ENCODE results near the gene SPACDR. TPM values are rescaled to one million over a fixed set of nuclear protein-coding genes. Genes with fewer than 3 reads are reported as not detected.

SPACDR gene
- total and polyA plus RNA-seq, 2 donors (not counting 1 experiment from before 2014, with no cell fraction given) = 2.1 to 3.7 TPM

GRCh38 chr7:100431286-100431735, 32.7 kb downstream of the SPACDR start:
- whole genome bisulfite sequencing (ENCODE audit: insufficient coverage) = 95% methylated on average over 21 of the region's 23 CpGs
- Histone ChIP-seq H3K4me1 (ENCODE audit: control insufficient read depth in 2 of 2, insufficient read depth in 2 of 2, low read length in 2 of 2) (peaks cover 33 to 50% of the 10 kb centered on the region in 2 donors), H3K27ac (ENCODE audit: low read length in 2 of 2) (peak overlapping the region in 1 of 2 donors; percentile 100), H3K4me3 (ENCODE audit: control extremely low read depth in 1 of 5, extremely low read depth in 1 of 5, insufficient read depth in 1 of 5, low read depth in 2 of 5, low read length in 4 of 5) (peak overlapping the region in 2 of 5 experiments; percentile 85 to 91), H3K36me3 (replicated peaks in 1 of 2; ENCODE audit: control extremely low read depth in 1 of 2, control insufficient read depth in 1 of 2, extremely low read depth in 1 of 2, insufficient read depth in 2 of 2, low read length in 1 of 2) (peaks cover 5 to 30% of the 10 kb centered on the region in 2 experiments), H2AFZ (ENCODE audit: insufficient read depth, low read depth, low read length, poor library complexity, severe bottlenecking) (no peak overlapping the region), H3K9ac (ENCODE audit: low read length) (no peak overlapping the region), H4K20me1 (ENCODE audit: control insufficient read depth, insufficient read depth, low read length, poor library complexity, severe bottlenecking) (peaks cover 44% of the 10 kb centered on the region), H3K9me3 (ENCODE audit: control extremely low read depth in 1 of 3, control insufficient read depth in 2 of 3, insufficient read depth in 1 of 3, low read length in 2 of 3) (peaks cover 0 to 7% (median 0%) of the 10 kb centered on the region in 3 donors), H3K4me2 (replicated peaks; ENCODE audit: low read depth, low read length, poor library complexity, severe bottlenecking) (peak overlapping the region; percentile 84), H3K27me3 (replicated peaks in 1 of 4; ENCODE audit: control extremely low read depth in 1 of 4, control insufficient read depth in 3 of 4, insufficient read depth in 4 of 4, low read length in 3 of 4) (no peaks in the 10 kb centered on the region), H3K79me2 (ENCODE audit: control insufficient read depth, insufficient read depth, low read length) (peaks cover 39% of the 10 kb centered on the region)
- CTCF ChIA-PET = no interaction called here
- no peak for TF ChIP-seq CTCF (IDR thresholded peaks at IDR 0.05)
- no peak for TF ChIP-seq EZH2 (IDR thresholded peaks at IDR 0.05; ENCODE audit: borderline replicate concordance, insufficient read depth, low read depth, low read length, poor library complexity, severe bottlenecking)
- H3K4me3 Mint-ChIP-seq = peak overlapping the region; percentile 90
- H3K9me3 Mint-ChIP-seq (ENCODE audit: insufficient read depth) = no peaks in the 10 kb centered on the region
- H3K4me1 Mint-ChIP-seq = peaks cover 57% of the 10 kb centered on the region
- ATAC-seq (ENCODE audit: low read depth) = no peak
- POLR2A ChIA-PET = interaction anchor here (0.6 kb wide), 1 partner anchor 23 kb away, joined by 6 read pairs; no protein-coding TSS in a partner anchor
- peak; percentile 49 for DNase-seq
- H3K27me3 Mint-ChIP-seq = no peaks in the 10 kb centered on the region
- H3K27ac Mint-ChIP-seq = peak overlapping the region; percentile 81
- intact Hi-C loops (cut with micrococcal nuclease) = no loop called here

- 6% methylated on average over 20 of the region's 31 CpGs for WGBS (ENCODE audit: insufficient coverage)
- peak overlapping the region; percentile 100 for H3K9ac ChIP-seq (ENCODE audit: low read length)
- CTCF ChIA-PET = interaction anchor here (1.2 to 2.9 kb wide), 2 partner anchors 51 to 62 kb away, joined by 6 to 9 read pairs; no protein-coding TSS in a partner anchor
- H3K4me2 ChIP-seq (replicated peaks; ENCODE audit: low read depth, low read length, poor library complexity, severe bottlenecking) = peak overlapping the region; percentile 84
- H3K9me3 ChIP-seq (ENCODE audit: control extremely low read depth in 1 of 3, control insufficient read depth in 2 of 3, insufficient read depth in 1 of 3, low read length in 2 of 3) = peaks cover 0 to 7% (median 0%) of the 10 kb centered on the region in 3 donors
- H3K27me3 ChIP-seq (replicated peaks in 1 of 4; ENCODE audit: control extremely low read depth in 1 of 4, control insufficient read depth in 3 of 4, insufficient read depth in 4 of 4, low read length in 3 of 4) = no peaks in the 10 kb centered on the region
- H3K27me3 Mint-ChIP-seq = no peaks in the 10 kb centered on the region
- H3K27ac Mint-ChIP-seq = peak overlapping the region; percentile 97
- no peak for DNase-seq
- H3K27ac ChIP-seq (ENCODE audit: low read length in 2 of 2) = peak overlapping the region; percentile 99 to 100
- H3K9me3 Mint-ChIP-seq (ENCODE audit: insufficient read depth) = no peaks in the 10 kb centered on the region
- H3K4me3 ChIP-seq (ENCODE audit: control extremely low read depth in 1 of 5, extremely low read depth in 1 of 5, insufficient read depth in 1 of 5, low read depth in 2 of 5, low read length in 4 of 5) = peak overlapping the region; percentile 59 to 91 (median 81)
- peaks cover 55% of the 10 kb centered on the region for H3K4me1 Mint-ChIP-seq
- peak overlapping the region; percentile 90 for H3K4me3 Mint-ChIP-seq
- TF ChIP-seq EZH2 (IDR thresholded peaks at IDR 0.05; ENCODE audit: borderline replicate concordance, insufficient read depth, low read depth, low read length, poor library complexity, severe bottlenecking) (no peak), CTCF (IDR thresholded peaks at IDR 0.05) (no peak)
- peaks cover 5 to 30% of the 10 kb centered on the region in 2 experiments for H3K36me3 ChIP-seq (replicated peaks in 1 of 2; ENCODE audit: control extremely low read depth in 1 of 2, control insufficient read depth in 1 of 2, extremely low read depth in 1 of 2, insufficient read depth in 2 of 2, low read length in 1 of 2)
- no peak for ATAC-seq (ENCODE audit: low read depth)
- peaks cover 44% of the 10 kb centered on the region for H4K20me1 ChIP-seq (ENCODE audit: control insufficient read depth, insufficient read depth, low read length, poor library complexity, severe bottlenecking)
- POLR2A ChIA-PET = interaction anchor here (0.5 to 3.5 kb wide), 12 partner anchors 20 to 298 kb away, joined by 3 to 44 read pairs (median 6); partner anchors contain the start of genes FBXO24, LAMTOR4, LRCH4 and MOSPD3
- H2AFZ ChIP-seq (ENCODE audit: insufficient read depth, low read depth, low read length, poor library complexity, severe bottlenecking) = peak overlapping the region; percentile 1
- intact Hi-C loops (cut with micrococcal nuclease) = no loop called here
- H3K79me2 ChIP-seq (ENCODE audit: control insufficient read depth, insufficient read depth, low read length) = peaks cover 37% of the 10 kb centered on the region
- H3K4me1 ChIP-seq (ENCODE audit: control insufficient read depth in 2 of 2, insufficient read depth in 2 of 2, low read length in 2 of 2) = peaks cover 33 to 50% of the 10 kb centered on the region in 2 donors
Observed at GRCh38 chr7:100430493-100431285, 33.4 kb downstream of the SPACDR start.
